GM18505 (cell line): ENCODE results near the gene BNC2.

Source experiments
- ATAC-seq: cut with Tn5 transposase; IDR thresholded peaks from one replicate; pipeline ENCODE4 v1.9.1; 2021; ENCODE audit not compliant: unreplicated experiment
- POLR2A ChIP-seq: IDR thresholded peaks from 4 replicates; pipeline ENCODE4 v1.6.1; 2011; ENCODE audit warnings: borderline replicate concordance; ENCODE audit not compliant: insufficient read depth, insufficient read length; ENCODE audit errors: extremely low read depth

The BNC2 gene

DNA sequence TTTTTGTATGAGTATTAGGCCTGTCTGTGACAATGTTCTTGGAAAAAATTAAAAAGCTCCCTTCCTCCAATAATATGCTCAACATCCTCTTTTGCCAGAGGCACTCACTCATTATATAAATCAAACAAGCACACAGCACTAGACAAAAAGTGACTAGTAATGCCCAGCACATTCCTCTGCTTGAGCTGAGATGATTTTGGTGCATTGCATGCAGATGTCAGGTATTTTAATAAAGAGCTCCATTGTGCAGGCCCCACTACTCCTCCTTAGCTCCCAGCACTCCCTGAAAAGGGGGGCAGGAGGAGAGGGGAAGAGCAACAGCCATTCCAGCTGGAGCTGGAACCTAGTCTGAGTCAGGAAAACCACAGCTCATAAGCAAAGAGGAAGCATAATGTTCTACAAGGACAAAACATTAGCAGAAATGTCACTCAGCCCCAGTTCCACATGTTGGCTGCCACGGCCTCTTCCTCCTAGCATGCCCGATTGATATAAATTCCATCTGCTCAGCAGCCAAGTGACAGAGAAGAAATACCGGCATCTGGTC, 348.5 kb downstream of the BNC2 start:
- ATAC-seq, result no peak
- TF ChIP-seq POLR2A, result no peak

GRCh38 chr9:16519001-16519400, 351.5 kb downstream of the BNC2 start:
- no peak for ATAC-seq
- TF ChIP-seq POLR2A, result no peak

- TF ChIP-seq POLR2A, result no peak
- ATAC-seq, result no peak
Observed at GRCh38 chr9:16516891-16517290, 353.6 kb downstream of the BNC2 start.

- no peak for ATAC-seq
- no peak for TF ChIP-seq POLR2A
Observed at GRCh38 chr9:16515879-16516301, 354.6 kb downstream of the BNC2 start.

GRCh38 chr9:16515207-16515606, 355.3 kb downstream of the BNC2 start:
- TF ChIP-seq POLR2A, result no peak
- no peak for ATAC-seq

DNA sequence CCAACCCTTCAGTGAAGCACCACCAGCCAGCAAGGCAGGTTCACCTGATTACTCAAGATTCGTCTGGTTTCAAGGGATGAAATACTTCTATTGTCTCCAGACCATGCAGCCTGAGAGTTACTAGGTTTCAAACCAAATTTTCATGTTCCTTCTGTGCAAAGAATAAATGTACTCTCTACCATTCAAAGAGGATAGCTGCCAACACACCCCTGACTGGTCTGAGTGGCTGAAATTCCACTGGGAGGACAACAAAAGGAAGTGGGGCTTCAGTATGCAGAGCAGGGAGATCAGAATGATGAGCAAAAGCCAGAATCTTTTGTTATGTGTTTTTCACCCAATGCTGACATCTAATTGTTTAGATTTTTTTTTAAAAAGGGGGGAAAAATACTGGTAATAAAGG, 356.3 kb downstream of the BNC2 start:
- no peak for TF ChIP-seq POLR2A
- no peak for ATAC-seq

GRCh38 chr9:16512281-16512680, 358.2 kb downstream of the BNC2 start:
- ATAC-seq, result no peak
- no peak for TF ChIP-seq POLR2A

DNA sequence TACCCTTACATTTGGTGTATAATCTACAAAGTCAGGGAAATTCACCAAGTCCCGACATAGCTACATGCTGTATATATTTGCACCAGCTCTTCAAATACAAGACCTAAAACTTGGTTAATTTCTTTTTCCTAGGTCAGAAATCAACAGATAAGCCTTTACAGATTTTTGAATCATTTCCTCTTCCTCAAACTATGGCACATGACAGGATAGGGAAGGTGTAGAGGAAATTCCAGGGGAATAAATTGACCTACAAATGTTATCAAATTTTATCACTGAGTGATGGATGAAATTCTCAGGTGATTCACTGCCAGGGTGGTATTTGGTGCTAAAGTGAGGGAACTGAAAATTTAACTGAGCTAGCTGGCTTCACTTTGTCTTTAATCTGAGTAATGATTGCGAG, 360.0 kb downstream of the BNC2 start:
- no peak for ATAC-seq
- no peak for TF ChIP-seq POLR2A

GRCh38 chr9:16509997-16510396, 360.5 kb downstream of the BNC2 start:
- ATAC-seq, result no peak
- no peak for TF ChIP-seq POLR2A

- no peak for ATAC-seq
- TF ChIP-seq POLR2A, result no peak
Observed at GRCh38 chr9:16505199-16505598, 365.3 kb downstream of the BNC2 start.

DNA sequence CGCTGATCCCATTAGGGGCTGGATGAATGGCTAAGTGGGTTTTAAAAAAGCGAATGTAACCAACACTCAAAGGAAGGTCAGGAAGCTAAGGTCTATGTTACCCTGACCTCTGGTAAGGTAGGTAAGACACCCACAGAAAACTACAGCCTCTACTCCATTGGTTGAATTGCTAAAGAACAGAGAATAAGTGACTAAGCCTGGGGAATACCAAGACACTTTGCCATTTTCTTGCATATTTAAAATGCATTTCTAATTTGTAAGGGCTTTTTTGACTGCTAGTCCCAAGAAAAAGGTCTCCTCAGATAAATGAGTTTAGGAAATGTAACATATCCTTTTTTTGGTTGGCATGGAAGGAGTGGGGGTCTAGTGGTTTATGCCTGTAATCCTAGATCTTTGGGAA, 368.7 kb downstream of the BNC2 start:
- no peak for TF ChIP-seq POLR2A
- no peak for ATAC-seq

GRCh38 chr9:16501141-16501540, 369.3 kb downstream of the BNC2 start:
- TF ChIP-seq POLR2A, result no peak
- ATAC-seq, result no peak

GRCh38 chr9:16500386-16500785, 370.1 kb downstream of the BNC2 start:
- no peak for ATAC-seq
- TF ChIP-seq POLR2A, result no peak

DNA sequence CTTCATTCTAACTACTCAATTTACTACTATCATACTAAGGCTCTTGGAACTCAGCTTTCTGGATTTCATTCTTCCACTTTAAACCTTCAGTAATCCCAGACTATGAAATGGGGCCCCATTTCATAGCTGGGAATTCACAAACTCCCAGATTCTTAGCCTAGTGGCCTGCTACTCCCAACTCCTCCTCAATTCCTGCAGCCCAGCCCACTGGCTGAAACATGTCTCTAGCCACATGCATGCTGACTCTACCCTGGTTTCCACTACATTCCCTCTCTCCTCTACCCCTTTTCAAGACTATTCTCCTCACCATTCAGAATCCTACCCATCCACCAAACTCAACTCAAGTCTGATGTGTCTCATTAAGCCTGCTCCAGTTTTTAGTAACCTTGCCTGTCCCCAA, 370.6 kb downstream of the BNC2 start:
- no peak for TF ChIP-seq POLR2A
- ATAC-seq, result no peak

GRCh38 chr9:16496908-16497307, 373.6 kb downstream of the BNC2 start:
- ATAC-seq, result no peak

DNA sequence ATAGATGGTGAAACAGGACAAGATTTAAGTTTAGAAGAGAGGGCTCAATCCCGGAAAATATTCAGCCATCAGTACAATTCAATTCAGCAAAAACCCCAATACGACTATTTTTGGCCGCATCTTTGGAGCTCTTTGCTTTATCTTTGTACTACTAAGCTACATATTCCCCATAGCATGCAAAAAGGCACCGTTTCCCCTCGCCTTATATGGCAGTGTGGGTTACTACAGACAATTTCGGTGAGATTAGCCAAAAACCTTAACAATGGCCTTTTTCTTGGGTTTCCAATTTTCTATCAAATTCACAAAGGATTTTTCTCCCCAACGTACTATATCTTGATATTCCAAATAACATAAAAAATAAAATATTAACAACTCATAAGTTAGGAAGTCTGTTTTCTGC, 382.6 kb downstream of the BNC2 start:
- no peak for TF ChIP-seq POLR2A
- no peak for ATAC-seq

More at GRCh38 chr9:16496908-16497307, 373.6 kb downstream of the BNC2 start:
- no peak for TF ChIP-seq POLR2A

DNA sequence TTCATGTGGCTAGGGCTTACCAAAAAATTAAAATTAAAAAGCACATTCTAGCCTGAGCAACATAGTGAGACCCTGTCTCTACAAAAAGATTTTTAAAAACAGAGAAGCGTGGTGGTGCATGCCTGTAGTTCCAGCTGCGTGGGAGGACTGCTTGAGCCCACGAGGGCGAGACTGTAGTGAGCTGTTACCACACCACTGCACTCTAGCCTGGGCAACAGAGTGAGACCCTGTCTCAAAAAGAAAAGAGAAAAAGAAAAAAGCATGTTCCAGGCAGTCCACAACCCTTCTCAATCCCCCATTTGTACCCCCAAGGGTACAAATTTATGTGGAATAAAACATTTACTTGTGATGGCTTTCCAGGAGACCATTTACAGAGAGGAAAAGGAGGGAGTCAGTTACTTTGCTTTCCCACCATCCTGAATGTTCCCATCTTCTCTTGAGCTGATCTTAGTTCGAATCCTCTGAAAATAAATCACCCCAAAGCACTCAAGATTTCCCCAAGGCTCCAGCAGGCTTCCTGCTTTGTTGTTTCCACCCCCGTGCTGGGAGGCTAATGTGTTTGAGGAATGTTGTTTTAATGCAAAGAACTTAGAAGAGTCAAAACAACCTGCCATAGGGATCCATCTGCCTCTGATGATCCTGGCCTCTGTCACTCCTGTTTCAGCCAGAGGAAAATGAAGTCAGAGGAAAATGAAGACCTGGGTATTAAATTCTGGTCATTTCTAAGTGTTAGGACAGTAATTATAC, 384.7 kb downstream of the BNC2 start:
- no peak for TF ChIP-seq POLR2A
- ATAC-seq, result no peak
